ENCODE measurements around the gene SLC35F6. TPM values are rescaled to one million over a fixed set of nuclear protein-coding genes. Genes with fewer than 3 reads are reported as not detected.

Gene SLC35F6, protein sequence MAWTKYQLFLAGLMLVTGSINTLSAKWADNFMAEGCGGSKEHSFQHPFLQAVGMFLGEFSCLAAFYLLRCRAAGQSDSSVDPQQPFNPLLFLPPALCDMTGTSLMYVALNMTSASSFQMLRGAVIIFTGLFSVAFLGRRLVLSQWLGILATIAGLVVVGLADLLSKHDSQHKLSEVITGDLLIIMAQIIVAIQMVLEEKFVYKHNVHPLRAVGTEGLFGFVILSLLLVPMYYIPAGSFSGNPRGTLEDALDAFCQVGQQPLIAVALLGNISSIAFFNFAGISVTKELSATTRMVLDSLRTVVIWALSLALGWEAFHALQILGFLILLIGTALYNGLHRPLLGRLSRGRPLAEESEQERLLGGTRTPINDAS
- 25.7 to 56.9 TPM (median 30.1 TPM) in 3 replicates for polyA plus RNA-seq
- polyA plus RNA-seq (2011; ENCODE audit: low read depth), result 4.2 TPM
- 27.5 and 28.1 TPM in 2 replicates for polyA plus RNA-seq (2011; cell fraction: cytosol; rRNA removed)
- 71.1 and 81.7 TPM in 2 replicates for polyA plus RNA-seq (2011; cell fraction: nucleus; rRNA removed)
- 26.9 and 40.8 TPM in 2 replicates for polyA plus RNA-seq (2012; ENCODE audit: low replicate concordance)
- polyA minus RNA-seq, result 68.8 to 145 TPM (median 94.2 TPM) in 3 replicates
- polyA minus RNA-seq (2011; cell fraction: cytosol; rRNA and poly(A)+ RNA removed), result 75.6 TPM
- polyA minus RNA-seq (2011; cell fraction: nucleus; rRNA and poly(A)+ RNA removed), result 77.8 and 93.9 TPM in 2 replicates

DNA sequence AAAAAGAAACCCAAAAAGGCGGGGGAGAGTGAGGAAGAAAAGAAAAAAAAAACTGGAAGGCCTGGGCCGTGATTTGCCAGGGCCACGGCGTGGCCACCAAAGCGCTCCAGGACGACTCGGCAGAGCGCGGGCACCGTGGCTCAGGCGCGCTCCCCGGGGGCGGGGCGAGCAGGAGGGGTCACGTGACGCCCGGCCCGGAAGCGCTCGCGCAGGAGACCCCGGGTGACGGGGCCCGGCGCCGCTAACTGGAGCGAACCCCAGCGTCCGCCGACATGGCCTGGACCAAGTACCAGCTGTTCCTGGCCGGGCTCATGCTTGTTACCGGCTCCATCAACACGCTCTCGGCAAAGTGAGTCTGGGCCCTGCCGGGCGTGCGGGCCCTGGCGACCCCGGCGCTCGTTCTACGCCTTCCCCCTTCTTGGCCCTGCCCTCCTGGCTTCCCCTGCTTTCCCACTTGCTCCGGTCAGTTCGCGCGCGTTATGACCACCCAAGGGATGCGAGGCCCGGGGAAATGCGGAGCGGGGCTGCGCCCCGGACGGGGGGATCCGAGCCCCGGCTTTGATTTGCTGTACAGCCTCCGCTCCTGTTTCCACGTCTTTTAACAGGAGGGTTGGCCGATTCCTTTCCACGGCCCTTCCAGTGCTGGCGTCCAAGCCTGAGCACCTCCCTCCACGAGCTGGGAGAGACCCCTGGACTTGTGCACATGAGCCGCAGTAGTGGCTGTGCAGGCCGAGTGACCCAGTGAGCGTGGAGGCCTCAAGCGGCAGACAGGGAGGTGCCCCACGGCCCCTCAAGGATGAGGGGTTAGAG, at the start of gene SLC35F6:
Gene SLC35F6 (plus strand): TSS at position 207 of the 810 bp plus-strand sequence. CDS start 66 bp downstream, at position 273.
- dilution Hi-C loops (cut with MboI; ENCODE audit: extremely low pct_ligation_motif_present, low sequenced_read_pairs), result no loop called here
- Histone ChIP-seq H3K4me2 (ENCODE audit: control insufficient read depth, extremely low read depth, insufficient read depth, low read depth, low read length) (peak within 1 kb of the TSS; percentile 91), H3K9me3 (ENCODE audit: control insufficient read depth, low read depth, low read length) (no peaks in the 10 kb centered on the region), H3K79me2 (ENCODE audit: control insufficient read depth, insufficient read depth, low read length) (peaks cover 47% of the 10 kb centered on the region), H3K27me3 (ENCODE audit: control insufficient read depth, extremely low read depth, insufficient read depth, low read length) (no peaks in the 10 kb centered on the region), H3K4me3 (ENCODE audit: control insufficient read depth in 2 of 3, extremely low read depth in 1 of 3, insufficient read depth in 2 of 3, low read depth in 1 of 3, low read length in 3 of 3) (peak within 1 kb of the TSS; percentile 82 to 90 (median 84)), H3K27ac (ENCODE audit: control insufficient read depth, insufficient read depth, low read length) (peak within 1 kb of the TSS; percentile 76), H2AFZ (ENCODE audit: control insufficient read depth, low read length) (peak within 1 kb of the TSS; percentile 91), H4K20me1 (ENCODE audit: control insufficient read depth, extremely low read depth, insufficient read depth, low read length) (no peaks in the 10 kb centered on the region), H3K9me1 (ENCODE audit: control insufficient read depth, extremely low read depth, insufficient read depth, low read length) (peaks cover 4% of the 10 kb centered on the region), H3K36me3 (ENCODE audit: control insufficient read depth in 2 of 2, extremely low read depth in 1 of 2, insufficient read depth in 2 of 2, low read length in 2 of 2) (peaks cover 2 to 6% of the 10 kb centered on the region in 2 experiments), H3K4me1 (ENCODE audit: control insufficient read depth, extremely low read depth, insufficient read depth, low read length) (peaks cover 34% of the 10 kb centered on the region), H3K9ac (ENCODE audit: control insufficient read depth, extremely low read depth, insufficient read depth, low read length) (peak within 1 kb of the TSS; percentile 95)
- FAIRE-seq (no peak), DNase-seq (ENCODE audit: low read depth, low spot score) (no peak)
- TF ChIP-seq EZH2 (IDR thresholded peaks at IDR 0.05; ENCODE audit: low read length), result no peak
- TF ChIP-seq, protein P1, sequence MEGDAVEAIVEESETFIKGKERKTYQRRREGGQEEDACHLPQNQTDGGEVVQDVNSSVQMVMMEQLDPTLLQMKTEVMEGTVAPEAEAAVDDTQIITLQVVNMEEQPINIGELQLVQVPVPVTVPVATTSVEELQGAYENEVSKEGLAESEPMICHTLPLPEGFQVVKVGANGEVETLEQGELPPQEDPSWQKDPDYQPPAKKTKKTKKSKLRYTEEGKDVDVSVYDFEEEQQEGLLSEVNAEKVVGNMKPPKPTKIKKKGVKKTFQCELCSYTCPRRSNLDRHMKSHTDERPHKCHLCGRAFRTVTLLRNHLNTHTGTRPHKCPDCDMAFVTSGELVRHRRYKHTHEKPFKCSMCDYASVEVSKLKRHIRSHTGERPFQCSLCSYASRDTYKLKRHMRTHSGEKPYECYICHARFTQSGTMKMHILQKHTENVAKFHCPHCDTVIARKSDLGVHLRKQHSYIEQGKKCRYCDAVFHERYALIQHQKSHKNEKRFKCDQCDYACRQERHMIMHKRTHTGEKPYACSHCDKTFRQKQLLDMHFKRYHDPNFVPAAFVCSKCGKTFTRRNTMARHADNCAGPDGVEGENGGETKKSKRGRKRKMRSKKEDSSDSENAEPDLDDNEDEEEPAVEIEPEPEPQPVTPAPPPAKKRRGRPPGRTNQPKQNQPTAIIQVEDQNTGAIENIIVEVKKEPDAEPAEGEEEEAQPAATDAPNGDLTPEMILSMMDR (optimal IDR thresholded peaks at IDR 0.05 in 1 of 3, IDR thresholded peaks at IDR 0.05 in 1 of 3, conservative IDR thresholded peaks at IDR 0.05 in 1 of 3; ENCODE audit: extremely low read depth in 1 of 3, insufficient read depth in 2 of 3, low read length in 3 of 3), result no peak

DNA sequence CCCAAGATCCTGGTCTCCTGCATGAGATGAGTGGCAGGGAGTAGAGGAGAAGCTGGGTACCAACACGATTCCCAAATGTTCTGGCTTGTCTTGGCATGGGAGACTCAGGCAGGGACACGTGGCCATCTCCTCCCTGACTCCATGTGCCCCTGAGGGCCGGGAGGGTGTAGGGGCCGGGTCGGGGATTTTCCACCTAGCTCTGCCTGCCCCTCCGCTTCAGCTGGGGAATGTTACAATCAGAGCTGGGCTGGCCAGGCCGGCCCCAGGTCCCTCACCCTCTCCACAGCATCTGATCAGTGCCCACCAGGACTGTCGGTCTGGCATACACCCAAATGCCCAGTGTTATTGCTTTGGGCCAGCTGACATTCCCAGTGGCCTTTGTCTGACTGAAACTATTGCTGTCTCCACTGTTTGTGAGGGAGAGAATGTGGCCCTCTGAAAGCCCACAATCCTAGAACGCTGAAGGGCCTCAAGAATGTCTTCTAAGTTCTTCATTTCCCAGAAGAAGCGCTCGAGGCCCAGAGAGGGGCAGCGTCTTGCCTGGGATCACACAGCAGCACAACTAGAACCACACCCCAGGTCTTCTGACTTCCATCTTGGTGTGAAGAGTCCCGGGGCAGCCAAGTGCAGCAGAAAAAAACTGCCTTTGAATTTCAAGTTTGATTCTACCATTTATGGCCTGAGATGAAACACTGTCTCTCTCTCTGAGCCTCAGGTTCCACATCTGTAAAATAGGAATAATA, 48.4 kb upstream of the SLC35F6 start:
- DNase-seq (ENCODE audit: low read depth, low spot score) (no peak), FAIRE-seq (no peak)
- H2AFZ ChIP-seq (ENCODE audit: control insufficient read depth, low read length), result no peak overlapping the region
- dilution Hi-C loops (cut with MboI; ENCODE audit: extremely low pct_ligation_motif_present, low sequenced_read_pairs), result no loop called here
- H3K4me2 ChIP-seq (ENCODE audit: control insufficient read depth, extremely low read depth, insufficient read depth, low read depth, low read length), result no peak overlapping the region
- H3K9me3 ChIP-seq (ENCODE audit: control insufficient read depth, low read depth, low read length), result no peaks in the 10 kb centered on the region
- no peaks in the 10 kb centered on the region for H4K20me1 ChIP-seq (ENCODE audit: control insufficient read depth, extremely low read depth, insufficient read depth, low read length)
- no peaks in the 10 kb centered on the region for H3K36me3 ChIP-seq (ENCODE audit: control insufficient read depth in 2 of 2, extremely low read depth in 1 of 2, insufficient read depth in 2 of 2, low read length in 2 of 2)
- no peak overlapping the region for H3K9ac ChIP-seq (ENCODE audit: control insufficient read depth, extremely low read depth, insufficient read depth, low read length)
- H3K4me3 ChIP-seq (ENCODE audit: control insufficient read depth in 2 of 3, extremely low read depth in 1 of 3, insufficient read depth in 2 of 3, low read depth in 1 of 3, low read length in 3 of 3), result no peak overlapping the region
- H3K9me1 ChIP-seq (ENCODE audit: control insufficient read depth, extremely low read depth, insufficient read depth, low read length), result no peaks in the 10 kb centered on the region
- no peaks in the 10 kb centered on the region for H3K79me2 ChIP-seq (ENCODE audit: control insufficient read depth, insufficient read depth, low read length)
- peaks cover 11% of the 10 kb centered on the region for H3K27me3 ChIP-seq (ENCODE audit: control insufficient read depth, extremely low read depth, insufficient read depth, low read length)
- TF ChIP-seq, protein P1 (optimal IDR thresholded peaks at IDR 0.05 in 1 of 3, IDR thresholded peaks at IDR 0.05 in 1 of 3, conservative IDR thresholded peaks at IDR 0.05 in 1 of 3; ENCODE audit: extremely low read depth in 1 of 3, insufficient read depth in 2 of 3, low read length in 3 of 3), result no peak
- no peak for TF ChIP-seq EZH2 (IDR thresholded peaks at IDR 0.05; ENCODE audit: low read length)
- peaks cover 3% of the 10 kb centered on the region for H3K4me1 ChIP-seq (ENCODE audit: control insufficient read depth, extremely low read depth, insufficient read depth, low read length)
- no peak overlapping the region for H3K27ac ChIP-seq (ENCODE audit: control insufficient read depth, insufficient read depth, low read length)

Data from keratinocyte (primary cell).